ENCODE data around the gene TAS2R40. TPM values are rescaled to one million over a fixed set of nuclear protein-coding genes. Genes with fewer than 3 reads are reported as not detected.

Gene TAS2R40
- polyA plus RNA-seq, 2 of the 4 experiments (the other 2 are of a cell fraction), result not detected

- DNase-seq (ENCODE audit: low read depth in 1 of 2, low spot score in 1 of 2), result no peak
- POLR2A ChIA-PET, result no interaction called here
- no peaks in the 10 kb centered on the region for H3K9me3 ChIP-seq
- peaks cover 9% of the 10 kb centered on the region for H3K4me1 ChIP-seq
- no peak overlapping the region for H3K4me2 ChIP-seq
- no peak overlapping the region for H3K27ac ChIP-seq
- no peak for ATAC-seq
- FAIRE-seq, result no peak
- CTCF ChIA-PET, result interaction anchor here (1.6 to 3.7 kb wide), 3 partner anchors 27 to 174 kb away, joined by 6 to 42 read pairs (median 37); no protein-coding TSS in a partner anchor
- WGBS (ENCODE audit: missing lambda C conversion rate), result 71% methylated on average over 11 of the region's 11 CpGs
- H3K4me3 ChIP-seq, result no peak overlapping the region
- TF ChIP-seq GATA3 (IDR thresholded peaks at IDR 0.05; ENCODE audit: borderline replicate concordance) (no peak), CBX2 (IDR thresholded peaks at IDR 0.05; ENCODE audit: borderline replicate concordance, low read depth) (no peak), MAZ (IDR thresholded peaks at IDR 0.05; ENCODE audit: borderline replicate concordance, low read depth, low read length) (no peak), SREBF2 (IDR thresholded peaks at IDR 0.05) (no peak), RFX5 (IDR thresholded peaks at IDR 0.05) (no peak), ESRRA (IDR thresholded peaks at IDR 0.05; ENCODE audit: borderline replicate concordance, low read length) (no peak)
Observed at GRCh38 chr7:143242306-143242705, 20.5 kb downstream of the TAS2R40 start.

DNA sequence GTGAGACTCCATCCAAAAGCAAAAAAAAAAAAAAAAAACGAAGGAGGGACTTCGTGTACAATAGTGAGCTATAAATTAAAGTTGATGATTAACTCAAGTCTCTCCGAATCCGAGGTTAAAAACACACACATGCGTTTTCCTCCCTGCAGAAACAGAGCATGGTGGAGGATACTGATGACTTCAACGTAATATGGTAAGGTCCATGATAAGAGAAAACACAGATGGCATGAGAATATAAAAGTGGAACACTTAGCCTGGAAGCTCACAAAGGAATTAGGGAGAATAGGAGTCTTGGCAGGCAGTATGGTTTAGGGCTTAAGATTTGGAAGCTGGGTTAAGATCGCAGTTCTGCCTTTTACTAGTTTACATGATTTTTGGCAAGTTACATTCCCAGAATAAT is 21.3 kb downstream of the TAS2R40 start:
- peaks cover 9% of the 10 kb centered on the region for H3K4me1 ChIP-seq
- no peak overlapping the region for H3K27ac ChIP-seq
- no peak for TF ChIP-seq ZC3H11A (IDR thresholded peaks at IDR 0.05)
- no peak for TF ChIP-seq HOXA7 (CRISPR knock-in tag; IDR thresholded peaks at IDR 0.05)
- TF ChIP-seq CEBPB (IDR thresholded peaks at IDR 0.05), result no peak
- TF ChIP-seq, protein P1, sequence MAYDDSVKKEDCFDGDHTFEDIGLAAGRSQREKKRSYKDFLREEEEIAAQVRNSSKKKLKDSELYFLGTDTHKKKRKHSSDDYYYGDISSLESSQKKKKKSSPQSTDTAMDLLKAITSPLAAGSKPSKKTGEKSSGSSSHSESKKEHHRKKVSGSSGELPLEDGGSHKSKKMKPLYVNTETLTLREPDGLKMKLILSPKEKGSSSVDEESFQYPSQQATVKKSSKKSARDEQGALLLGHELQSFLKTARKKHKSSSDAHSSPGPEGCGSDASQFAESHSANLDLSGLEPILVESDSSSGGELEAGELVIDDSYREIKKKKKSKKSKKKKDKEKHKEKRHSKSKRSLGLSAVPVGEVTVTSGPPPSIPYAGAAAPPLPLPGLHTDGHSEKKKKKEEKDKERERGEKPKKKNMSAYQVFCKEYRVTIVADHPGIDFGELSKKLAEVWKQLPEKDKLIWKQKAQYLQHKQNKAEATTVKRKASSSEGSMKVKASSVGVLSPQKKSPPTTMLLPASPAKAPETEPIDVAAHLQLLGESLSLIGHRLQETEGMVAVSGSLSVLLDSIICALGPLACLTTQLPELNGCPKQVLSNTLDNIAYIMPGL (CRISPR knock-in tag; IDR thresholded peaks at IDR 0.05; ENCODE audit: borderline replicate concordance), result no peak
- TF ChIP-seq POLR2A (IDR thresholded peaks at IDR 0.05; ENCODE audit: low read length), result no peak
- no peak for TF ChIP-seq NFE2L2 (conservative IDR thresholded peaks at IDR 0.05; ENCODE audit: low read length)
- no peak for TF ChIP-seq CBX8 (IDR thresholded peaks at IDR 0.05)
- ChIA-PET CTCF (interaction anchor here (1.1 to 2.7 kb wide), 4 partner anchors 16 to 174 kb away, joined by 3 to 10 read pairs (median 5); no protein-coding TSS in a partner anchor), POLR2A (no interaction called here)
- FAIRE-seq (no peak), DNase-seq (ENCODE audit: low read depth in 1 of 2, low spot score in 1 of 2) (no peak), ATAC-seq (no peak)
- no peak overlapping the region for H3K4me2 ChIP-seq
- no peaks in the 10 kb centered on the region for H3K9me3 ChIP-seq
- H3K4me3 ChIP-seq, result no peak overlapping the region
- WGBS (ENCODE audit: missing lambda C conversion rate), result 39% methylated on average over 7 of the region's 7 CpGs

- 55% methylated on average over 3 of the region's 3 CpGs for WGBS (ENCODE audit: missing lambda C conversion rate)
- no peak overlapping the region for H3K4me3 ChIP-seq
- no peak overlapping the region for H3K4me2 ChIP-seq
- CTCF ChIA-PET, result interaction anchor here (0.6 to 2.7 kb wide), 5 partner anchors 15 to 173 kb away, joined by 3 to 10 read pairs (median 3); no protein-coding TSS in a partner anchor
- FAIRE-seq (no peak), ATAC-seq (no peak), DNase-seq (ENCODE audit: low read depth in 1 of 2, low spot score in 1 of 2) (no peak)
- no peaks in the 10 kb centered on the region for H3K9me3 ChIP-seq
- POLR2A ChIA-PET, result no interaction called here
- H3K27ac ChIP-seq, result no peak overlapping the region
- TF ChIP-seq GATA3 (IDR thresholded peaks at IDR 0.05; ENCODE audit: borderline replicate concordance), result no peak
- TF ChIP-seq ZC3H11A (IDR thresholded peaks at IDR 0.05), result no peak
- no peak for TF ChIP-seq HEYL (CRISPR knock-in tag; IDR thresholded peaks at IDR 0.05)
- TF ChIP-seq CTCF (IDR thresholded peaks at IDR 0.05), result no peak
- no peak for TF ChIP-seq ESRRA (IDR thresholded peaks at IDR 0.05; ENCODE audit: borderline replicate concordance, low read length)
- no peak for TF ChIP-seq RNF2 (IDR thresholded peaks at IDR 0.05; ENCODE audit: borderline replicate concordance, low read depth)
- no peak for TF ChIP-seq RFX5 (IDR thresholded peaks at IDR 0.05)
- TF ChIP-seq EHMT2 (IDR thresholded peaks at IDR 0.05; ENCODE audit: low read depth), result no peak
- TF ChIP-seq, protein P1 (CRISPR knock-in tag; IDR thresholded peaks at IDR 0.05; ENCODE audit: borderline replicate concordance), result no peak
- no peak for TF ChIP-seq PBX3 (IDR thresholded peaks at IDR 0.05)
- peaks cover 9% of the 10 kb centered on the region for H3K4me1 ChIP-seq
Observed at GRCh38 chr7:143243614-143244013, 21.8 kb downstream of the TAS2R40 start.

All from A549 (cell line).